GM18951 (cell line): ENCODE data around the gene SMC1B.

Source experiments
- POLR2A ChIP-seq: IDR thresholded peaks from 4 replicates; pipeline ENCODE4 v1.6.1; 2011; ENCODE audit warnings: mild to moderate bottlenecking; ENCODE audit not compliant: insufficient read length, insufficient read depth; ENCODE audit errors: extremely low read depth
- in situ Hi-C: fragments of 300-500 bp; cut with MboI; formaldehyde crosslinking; loops from one replicate; pipeline ENCODE4 v1.12.0; 2022; ENCODE audit warnings: low sequenced_read_pairs, mixed read lengths, inconsistent platforms; ENCODE audit not compliant: unreplicated experiment

Gene SMC1B

GRCh38 chr22:45413368-45414211 is at the start of gene SMC1B, which contains the start of gene RIBC2:
SMC1B (minus strand) TSS chr22:45413599; CDS start chr22:45413567, 32 bp downstream.
RIBC2 (plus strand) TSS chr22:45413693; CDS start chr22:45413887, 194 bp downstream.
- peak; percentile 40 for TF ChIP-seq POLR2A
- in situ Hi-C loops = no loop called here

- TF ChIP-seq POLR2A = no peak
- in situ Hi-C loops = no loop called here
These were observed 48.7 kb upstream of the SMC1B start for GRCh38 chr22:45462034-45462655.

GRCh38 chr22:45460288-45461109 is 47.1 kb upstream of the SMC1B start:
- no peak for TF ChIP-seq POLR2A
- in situ Hi-C loops = no loop called here

GRCh38 chr22:45459235-45459634 is 45.8 kb upstream of the SMC1B start:
- in situ Hi-C loops = no loop called here
- TF ChIP-seq POLR2A = no peak

- no peak for TF ChIP-seq POLR2A
- in situ Hi-C loops = no loop called here
These were observed 45.1 kb upstream of the SMC1B start for GRCh38 chr22:45458532-45458931.

- in situ Hi-C loops = no loop called here
- TF ChIP-seq POLR2A = no peak
These were observed 43.4 kb upstream of the SMC1B start for GRCh38 chr22:45456811-45457210.

GRCh38 chr22:45455621-45456020 is 42.2 kb upstream of the SMC1B start:
- no peak for TF ChIP-seq POLR2A
- in situ Hi-C loops = no loop called here

- in situ Hi-C loops = no loop called here
- no peak for TF ChIP-seq POLR2A
These were observed 41.8 kb upstream of the SMC1B start for GRCh38 chr22:45455212-45455611.

- in situ Hi-C loops = no loop called here
- TF ChIP-seq POLR2A = no peak
These were observed 40.9 kb upstream of the SMC1B start for GRCh38 chr22:45454275-45454674.

- no peak for TF ChIP-seq POLR2A
- in situ Hi-C loops = no loop called here
These were observed 40.4 kb upstream of the SMC1B start for GRCh38 chr22:45453764-45454163.

- in situ Hi-C loops = no loop called here
- no peak for TF ChIP-seq POLR2A
These were observed 39.4 kb upstream of the SMC1B start for GRCh38 chr22:45452565-45453379.

- TF ChIP-seq POLR2A = no peak
- in situ Hi-C loops = no loop called here
These were observed 38.6 kb upstream of the SMC1B start for GRCh38 chr22:45451972-45452371.

- in situ Hi-C loops = no loop called here
- no peak for TF ChIP-seq POLR2A
These were observed 37.7 kb upstream of the SMC1B start for GRCh38 chr22:45450921-45451651.
